Left cardiac atrium (tissue), 4 donors: ENCODE measurements around the gene PLEK2. TPM values are rescaled to one million over a fixed set of nuclear protein-coding genes. Genes with fewer than 3 reads are reported as not detected.
"Not testable (repeated sequence)": the region's sequence is repeated elsewhere in the genome, so short reads cannot be mapped to it uniquely, and the experiment has no call there.

Source experiments
- ATAC-seq, 2 donors: fragments of 200-7000 bp; cut with Tn5 transposase; one replicate each; pipeline ENCODE4 v1.9.1; 2020; ENCODE audit warnings: mild to moderate bottlenecking in 2 of 2, moderate library complexity in 2 of 2
- DNase-seq: peaks from one replicate; pipeline ENCODE4 v3.0.0-alpha.2; 2020
- intact Hi-C, 2 donors: fragments of 100-400 bp; cut with DNase I; formaldehyde crosslinking; loops; one replicate each; pipeline versions ENCODE4 v1.14.1 to v1.15.1; 2022 to 2023
- long read RNA-seq: library from polyadenylated mRNA; unstranded; transcript quantifications from one replicate; pipeline ENCODE4 v2.0.0, GENCODE V29; 2021
- total RNA-seq, 2 donors: library from RNA; stranded (reverse); fragmentation: NEBNext Ultra II Directional; extraction: Animal tissue kit (Norgen Biotek cat#: 25700); gene quantifications; one replicate each; pipeline ENCODE4 v1.2.1, GENCODE V29; 2021
- donor health status: DM: no; HTN: yes; CAD: no.
- donor health status: DM: no; HTN: yes; CAD: no; lungs with severe emphysema.
- donor health status: DM: yes; HTN: yes; CAD: no.
- donor health status: Dilated cardiomyopathy.

PLEK2 gene, protein sequence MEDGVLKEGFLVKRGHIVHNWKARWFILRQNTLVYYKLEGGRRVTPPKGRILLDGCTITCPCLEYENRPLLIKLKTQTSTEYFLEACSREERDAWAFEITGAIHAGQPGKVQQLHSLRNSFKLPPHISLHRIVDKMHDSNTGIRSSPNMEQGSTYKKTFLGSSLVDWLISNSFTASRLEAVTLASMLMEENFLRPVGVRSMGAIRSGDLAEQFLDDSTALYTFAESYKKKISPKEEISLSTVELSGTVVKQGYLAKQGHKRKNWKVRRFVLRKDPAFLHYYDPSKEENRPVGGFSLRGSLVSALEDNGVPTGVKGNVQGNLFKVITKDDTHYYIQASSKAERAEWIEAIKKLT
- under 1 TPM; 0.35 to 0.76 TPM for total RNA-seq
- long read RNA-seq: 0 reads

- DNase-seq: peak; percentile 46
- ATAC-seq: peak; percentile 30 to 63
- intact Hi-C loops: no loop called here
Measured at GRCh38 chr14:67411820-67412421, at the start of gene PLEK2. Gene PLEK2, minus strand, starts transcription at chr14:67412165. Its CDS starts 106 bp downstream, at chr14:67412059.

DNA sequence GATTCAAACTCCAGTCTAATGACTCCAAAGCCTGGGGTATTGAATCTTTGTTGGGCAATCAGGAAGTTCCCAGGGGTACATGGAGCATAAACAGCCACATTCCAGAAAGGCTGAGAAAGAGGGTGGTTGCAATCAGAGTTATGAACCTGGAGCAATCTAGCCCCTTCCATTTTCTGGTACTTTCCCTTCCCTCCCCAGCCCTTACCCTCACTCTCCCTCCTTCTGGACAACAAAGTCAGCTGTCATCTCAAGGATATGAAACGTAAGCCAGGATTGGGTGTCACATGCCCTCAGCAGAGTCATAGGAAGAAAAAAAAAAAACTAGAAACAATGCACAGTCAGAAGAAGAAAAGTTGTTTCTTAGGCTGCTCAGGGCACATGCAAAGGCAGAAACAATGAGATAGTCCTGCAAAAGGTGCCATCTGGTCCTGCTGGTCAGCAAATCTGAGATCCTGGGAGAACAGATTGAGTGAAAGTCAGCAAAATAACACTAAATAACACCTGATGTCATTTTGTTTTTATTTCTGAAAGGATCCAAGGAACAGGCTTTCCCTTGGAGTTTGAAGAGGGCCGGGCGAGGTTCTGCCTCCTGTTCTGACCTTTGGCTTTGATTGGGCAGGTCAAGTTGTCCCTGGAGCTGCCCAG lies 49.5 kb upstream of the PLEK2 start:
- no peak for DNase-seq
- ATAC-seq: no peak
- intact Hi-C loops: no loop called here

- DNase-seq (no peak), ATAC-seq (peak; percentile 24 to 28)
- intact Hi-C loops: no loop called here
Measured at GRCh38 chr14:67459336-67459735, 47.4 kb upstream of the PLEK2 start.

DNA sequence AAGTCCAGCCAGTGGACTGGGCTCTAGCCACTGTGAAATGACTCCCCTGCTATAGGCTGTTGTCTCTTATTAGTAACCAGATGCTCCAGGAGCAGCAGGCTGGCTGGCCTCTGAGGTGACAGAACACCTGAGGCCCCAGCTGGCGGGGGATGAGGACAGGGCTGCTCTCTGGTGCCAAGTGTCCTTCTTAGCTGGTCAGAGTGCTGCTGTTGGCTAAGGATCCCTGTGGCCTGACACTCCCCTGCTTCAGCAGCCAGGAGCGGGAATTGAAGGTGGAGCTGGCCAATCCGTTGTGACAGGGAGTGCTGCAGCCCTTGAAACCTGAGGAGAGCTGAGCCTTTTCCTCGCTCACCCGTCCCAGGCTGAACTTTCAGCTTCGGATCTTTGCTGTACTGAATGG lies 45.8 kb upstream of the PLEK2 start:
- intact Hi-C loops: no loop called here
- peak; percentile 70 to 81 for ATAC-seq
- peak; percentile 39 for DNase-seq

DNA sequence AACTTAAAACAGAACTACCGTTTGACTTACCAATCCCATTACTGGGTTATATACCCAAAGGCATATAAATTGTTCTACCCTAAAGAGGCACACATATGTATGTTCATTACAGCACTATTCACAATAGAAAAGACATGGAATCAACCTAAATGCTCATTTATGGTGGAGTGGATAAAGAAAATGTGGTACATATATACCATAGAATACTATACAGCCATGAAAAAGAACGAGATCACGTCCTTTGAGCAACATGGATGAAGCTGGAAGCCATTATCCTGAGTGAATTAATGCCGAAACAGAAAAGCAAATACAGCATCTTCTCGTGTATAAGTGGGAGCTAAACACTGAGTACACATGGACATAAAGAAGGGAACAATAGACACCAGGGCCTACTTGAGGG lies 44.8 kb upstream of the PLEK2 start:
- intact Hi-C loops: no loop called here
- no peak for ATAC-seq
- DNase-seq: no peak

DNA sequence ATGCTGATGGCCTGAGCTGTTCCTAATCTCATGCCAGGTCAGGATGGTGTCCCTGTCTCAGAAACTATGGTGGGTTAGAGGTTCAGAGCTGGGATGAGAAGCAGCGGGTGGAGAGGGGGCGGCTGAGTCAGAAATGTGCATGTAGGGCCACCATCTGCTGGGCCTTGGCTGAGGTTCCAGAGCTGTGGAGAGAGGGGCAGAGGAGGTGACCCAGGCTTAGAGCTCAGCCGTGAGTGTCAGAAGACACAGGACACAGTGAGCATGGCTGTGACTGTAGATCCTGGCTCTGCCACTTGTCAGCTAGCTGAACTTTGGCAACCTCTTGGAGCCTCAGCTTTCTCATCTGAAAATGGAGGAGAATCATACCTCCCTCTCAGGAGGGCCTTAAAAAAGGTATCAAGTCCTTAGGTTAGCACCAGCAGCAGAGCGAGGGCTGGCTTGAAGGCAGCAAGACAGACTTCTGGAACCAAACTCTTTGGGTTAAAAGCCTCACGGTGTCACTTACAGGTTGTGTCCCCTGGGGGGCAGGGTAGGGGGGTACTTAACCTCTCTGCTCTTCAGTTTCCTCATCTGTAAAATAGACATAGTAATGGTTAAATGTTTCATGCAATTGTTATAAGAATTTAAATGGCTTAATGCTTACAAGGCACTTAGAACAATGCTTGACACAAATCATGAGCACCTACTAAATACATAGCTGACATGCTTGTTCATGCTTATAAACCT lies 41.8 kb upstream of the PLEK2 start:
- no peak for DNase-seq

DNA sequence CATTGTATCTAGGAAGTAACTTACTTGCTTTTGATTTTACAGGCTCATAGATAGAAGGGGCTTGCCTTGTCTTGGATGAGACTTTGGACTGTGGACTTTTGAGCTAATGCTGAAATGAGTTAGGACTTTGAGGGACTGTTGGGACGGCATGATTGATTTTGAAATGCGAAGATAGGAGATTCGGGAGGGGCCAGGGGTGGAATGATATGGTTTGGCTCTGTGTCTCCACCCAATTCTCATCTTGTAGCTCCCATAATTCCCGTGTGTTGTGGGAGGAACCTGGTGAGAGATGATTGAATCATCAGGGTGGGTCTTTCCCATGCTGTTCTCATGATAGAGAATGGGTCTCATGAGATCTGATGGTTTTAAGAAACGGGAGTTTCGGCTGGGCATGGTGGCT lies 39.7 kb upstream of the PLEK2 start:
- DNase-seq, ATAC-seq, intact Hi-C loops: not testable (repeated sequence)

More for the DNA sequence above, 41.8 kb upstream of the PLEK2 start:
- intact Hi-C loops: no loop called here
- peak in 1 of 2 donors; percentile 77 for ATAC-seq

GRCh38 chr14:67449096-67449495 lies 37.1 kb upstream of the PLEK2 start:
- intact Hi-C loops: no loop called here
- no peak for ATAC-seq
- DNase-seq: no peak

DNA sequence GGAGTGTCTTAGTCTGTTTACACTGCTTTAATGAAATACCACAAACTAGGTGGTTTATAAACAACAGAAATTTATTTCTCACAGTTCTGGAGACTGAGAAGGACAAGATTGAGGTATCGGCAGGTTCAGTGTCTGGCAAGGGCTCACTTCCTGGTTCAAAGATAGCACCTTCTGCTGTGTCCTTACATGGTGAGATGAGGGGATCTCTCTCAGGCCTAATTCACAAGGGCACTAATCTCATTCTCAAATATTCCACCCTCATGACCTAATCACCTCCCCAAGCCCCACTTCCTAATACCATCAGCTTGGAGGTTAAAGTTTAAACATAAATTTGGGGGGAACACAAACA lies 35.0 kb upstream of the PLEK2 start:
- peak; percentile 25 to 50 for ATAC-seq
- intact Hi-C loops: no loop called here

GRCh38 chr14:67446371-67447032 lies 34.5 kb upstream of the PLEK2 start:
- peak; percentile 72 to 88 for ATAC-seq
- intact Hi-C loops: no loop called here
- no peak for DNase-seq

More for the DNA sequence above, 35.0 kb upstream of the PLEK2 start:
- no peak for DNase-seq

- intact Hi-C loops: no loop called here
- DNase-seq: no peak
- ATAC-seq: no peak
Measured at GRCh38 chr14:67444395-67444794, 32.4 kb upstream of the PLEK2 start.

- DNase-seq: no peak
- no peak for ATAC-seq
- intact Hi-C loops: no loop called here
Measured at GRCh38 chr14:67442139-67442906, 30.4 kb upstream of the PLEK2 start.

DNA sequence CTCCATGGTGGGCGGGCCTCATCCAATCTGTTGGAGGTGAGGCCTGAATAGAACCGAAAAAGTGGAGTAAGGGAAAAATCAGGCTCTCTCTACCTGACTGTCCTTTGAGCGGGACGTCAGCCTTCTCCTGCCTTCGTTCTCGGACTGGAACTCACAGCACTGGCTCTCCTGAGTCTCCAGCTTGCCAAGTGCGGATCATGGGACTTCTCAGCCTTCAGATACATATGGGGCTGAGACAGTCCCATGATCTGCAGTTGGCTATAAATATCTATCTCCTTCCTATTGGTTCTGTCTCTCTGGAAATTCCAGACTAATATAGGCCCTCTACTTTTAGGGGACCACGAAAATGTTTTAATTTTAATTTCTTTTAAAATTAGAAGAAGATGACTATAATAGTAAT lies 29.7 kb upstream of the PLEK2 start:
- no peak for DNase-seq
- intact Hi-C loops: no loop called here

DNA sequence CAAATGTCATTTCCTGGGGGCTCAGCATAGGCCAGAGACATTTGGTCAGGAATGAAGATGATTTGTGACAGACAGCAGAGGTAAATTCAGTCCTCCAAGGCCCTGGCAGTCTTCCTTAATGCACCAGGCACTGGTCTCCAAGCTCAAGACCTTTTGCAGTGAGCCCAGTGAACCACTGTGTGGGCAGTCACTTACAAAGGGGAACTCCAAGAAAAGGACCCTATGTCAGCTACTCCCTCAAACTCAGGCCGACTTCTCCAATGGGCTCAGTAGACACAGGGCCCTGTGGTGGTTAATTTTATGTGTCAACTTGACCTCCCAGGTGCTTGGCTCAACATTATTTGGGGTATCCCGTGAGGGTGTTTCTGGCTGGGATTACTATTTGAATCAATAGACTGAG lies 29.3 kb upstream of the PLEK2 start:
- intact Hi-C loops: no loop called here
- DNase-seq (no peak), ATAC-seq (no peak)

More for the DNA sequence above, 29.7 kb upstream of the PLEK2 start:
- ATAC-seq: no peak

DNA sequence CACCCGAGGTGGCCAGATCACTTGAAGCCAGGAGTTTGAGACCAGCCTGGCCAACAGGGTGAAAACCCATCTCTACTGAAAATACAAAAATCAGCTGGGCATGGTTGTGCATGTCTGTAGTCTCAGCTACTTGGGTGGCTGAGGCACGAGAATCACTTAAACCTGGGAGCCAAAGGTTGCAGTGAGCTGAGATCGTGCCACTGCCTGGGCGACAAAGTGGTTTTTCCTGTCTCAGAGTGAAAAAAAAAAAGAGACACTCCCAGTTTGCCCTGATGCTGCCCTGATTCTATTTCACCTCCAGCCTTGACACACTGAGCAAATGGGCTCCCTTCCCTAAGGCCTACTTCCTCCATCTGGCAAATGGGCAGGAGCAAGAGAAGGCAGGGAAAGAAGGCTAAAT lies 28.5 kb upstream of the PLEK2 start:
- DNase-seq (no peak), ATAC-seq (no peak)
- intact Hi-C loops: no loop called here

DNA sequence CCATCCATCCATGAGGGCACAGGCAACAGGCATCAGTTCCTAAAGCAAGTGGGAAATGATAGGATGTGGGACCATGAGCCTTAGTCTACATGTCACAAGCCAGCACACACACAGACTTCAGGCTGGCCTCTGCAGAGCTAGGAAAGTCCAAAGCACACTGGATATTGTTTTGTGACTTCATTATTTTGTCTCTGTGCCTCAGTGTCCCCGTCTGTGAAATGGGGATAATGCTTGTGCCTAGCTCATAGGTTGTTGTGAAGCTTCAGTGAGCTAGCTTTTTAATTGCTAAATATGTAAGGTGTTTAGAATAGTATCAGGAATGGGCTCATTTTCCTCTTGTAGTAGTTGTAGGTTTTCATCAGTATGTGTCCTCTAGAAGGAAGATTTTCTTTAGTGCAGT lies 27.0 kb upstream of the PLEK2 start:
- intact Hi-C loops: no loop called here
- ATAC-seq: no peak
- DNase-seq: no peak

DNA sequence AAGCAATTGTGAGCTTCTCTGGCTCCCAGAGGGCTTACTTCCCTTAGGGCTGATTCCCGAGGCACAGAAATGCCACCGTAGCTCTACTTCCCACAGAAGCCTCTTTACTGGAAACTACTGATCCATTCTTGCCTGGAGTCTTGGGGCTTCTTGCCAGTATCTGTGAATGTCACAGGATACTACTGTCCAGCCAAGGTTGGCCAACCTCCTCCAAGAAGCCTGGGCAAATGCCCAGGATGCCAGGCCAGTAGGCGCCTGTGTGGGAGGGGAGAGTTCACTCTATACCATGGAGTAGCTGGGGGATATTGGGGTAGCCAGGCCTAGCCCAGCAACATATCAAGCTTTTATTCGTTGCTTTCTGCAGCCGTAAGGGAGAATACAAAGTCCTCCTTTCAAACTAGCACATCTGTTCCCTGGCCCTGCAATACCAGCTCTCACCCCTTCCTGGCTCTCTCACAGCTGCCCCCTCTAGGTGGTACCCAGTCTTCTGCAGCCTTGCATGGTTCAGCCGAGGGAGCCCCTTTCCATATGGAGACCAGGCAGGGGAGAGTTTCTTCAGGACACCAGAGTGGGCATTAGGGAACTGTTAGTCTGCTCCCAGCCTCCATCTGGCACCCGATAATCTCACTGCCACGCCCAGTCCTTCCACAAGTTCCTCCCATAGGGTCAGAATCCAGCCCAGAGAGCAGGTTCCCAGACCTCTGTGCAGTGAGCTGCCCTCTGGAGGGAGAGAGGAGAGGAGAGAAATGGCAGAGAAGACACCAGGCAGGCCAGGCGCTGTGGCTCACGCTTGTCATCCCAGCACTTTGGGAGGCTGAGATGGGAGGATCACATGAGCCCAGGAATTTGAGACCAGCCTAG lies 24.3 kb upstream of the PLEK2 start:
- intact Hi-C loops: no loop called here
- DNase-seq (no peak), ATAC-seq (peak in 1 of 2 donors; percentile 61)

GRCh38 chr14:67435603-67436002 lies 23.6 kb upstream of the PLEK2 start:
- peak in 1 of 2 donors; percentile 30 for ATAC-seq
- intact Hi-C loops: no loop called here
- DNase-seq: no peak
